ENCODE data around the gene PDLIM1.
A peak's percentile ranks its signal among the peaks of the same experiment; 100 is the strongest.
"Not testable (repeated sequence)": the region's sequence is repeated elsewhere in the genome, so short reads cannot be mapped to it uniquely, and the experiment has no call there.

The PDLIM1 gene

GRCh38 chr10:95211606-95212279 is 79.1 kb downstream of the PDLIM1 start:
- no peak overlapping the region for H3K4me3 ChIP-seq (ENCODE audit: low read length)
- H3F3A ChIP-seq (ENCODE audit: insufficient read depth, low read length) = no peaks in the 10 kb centered on the region
- H3K36me3 ChIP-seq (replicated peaks; ENCODE audit: insufficient read depth, low read length) = no peaks in the 10 kb centered on the region
- no peaks in the 10 kb centered on the region for H4K20me1 ChIP-seq (ENCODE audit: insufficient read depth, low read length)
- no peaks in the 10 kb centered on the region for H3K9me2 ChIP-seq (replicated peaks; ENCODE audit: insufficient read depth, low read length)
- no peak overlapping the region for H2AFZ ChIP-seq (ENCODE audit: low read length)
- no peaks in the 10 kb centered on the region for H3K9me3 ChIP-seq (replicated peaks; ENCODE audit: insufficient read depth, low read length)
- H3K79me2 ChIP-seq (ENCODE audit: low read length) = no peaks in the 10 kb centered on the region
- no peak overlapping the region for H3K27ac ChIP-seq (ENCODE audit: low read length)
- H3K27me3 ChIP-seq (replicated peaks; ENCODE audit: insufficient read depth, low read length) = no peaks in the 10 kb centered on the region
- no peak overlapping the region for H3K9ac ChIP-seq (ENCODE audit: low read length)
- no peak overlapping the region for H3K4me2 ChIP-seq (ENCODE audit: low read depth, low read length)
- no peak for TF ChIP-seq EZH2phosphoT487 (IDR thresholded peaks at IDR 0.05; ENCODE audit: low read length)
- no peak for TF ChIP-seq EZH2 (optimal IDR thresholded peaks at IDR 0.05; ENCODE audit: low read depth, low read length)
- TF ChIP-seq, protein P1, sequence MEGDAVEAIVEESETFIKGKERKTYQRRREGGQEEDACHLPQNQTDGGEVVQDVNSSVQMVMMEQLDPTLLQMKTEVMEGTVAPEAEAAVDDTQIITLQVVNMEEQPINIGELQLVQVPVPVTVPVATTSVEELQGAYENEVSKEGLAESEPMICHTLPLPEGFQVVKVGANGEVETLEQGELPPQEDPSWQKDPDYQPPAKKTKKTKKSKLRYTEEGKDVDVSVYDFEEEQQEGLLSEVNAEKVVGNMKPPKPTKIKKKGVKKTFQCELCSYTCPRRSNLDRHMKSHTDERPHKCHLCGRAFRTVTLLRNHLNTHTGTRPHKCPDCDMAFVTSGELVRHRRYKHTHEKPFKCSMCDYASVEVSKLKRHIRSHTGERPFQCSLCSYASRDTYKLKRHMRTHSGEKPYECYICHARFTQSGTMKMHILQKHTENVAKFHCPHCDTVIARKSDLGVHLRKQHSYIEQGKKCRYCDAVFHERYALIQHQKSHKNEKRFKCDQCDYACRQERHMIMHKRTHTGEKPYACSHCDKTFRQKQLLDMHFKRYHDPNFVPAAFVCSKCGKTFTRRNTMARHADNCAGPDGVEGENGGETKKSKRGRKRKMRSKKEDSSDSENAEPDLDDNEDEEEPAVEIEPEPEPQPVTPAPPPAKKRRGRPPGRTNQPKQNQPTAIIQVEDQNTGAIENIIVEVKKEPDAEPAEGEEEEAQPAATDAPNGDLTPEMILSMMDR (IDR thresholded peaks at IDR 0.05; ENCODE audit: low read length) = no peak
- no peak for DNase-seq
- H3K4me1 ChIP-seq (ENCODE audit: low read length) = no peaks in the 10 kb centered on the region

DNA sequence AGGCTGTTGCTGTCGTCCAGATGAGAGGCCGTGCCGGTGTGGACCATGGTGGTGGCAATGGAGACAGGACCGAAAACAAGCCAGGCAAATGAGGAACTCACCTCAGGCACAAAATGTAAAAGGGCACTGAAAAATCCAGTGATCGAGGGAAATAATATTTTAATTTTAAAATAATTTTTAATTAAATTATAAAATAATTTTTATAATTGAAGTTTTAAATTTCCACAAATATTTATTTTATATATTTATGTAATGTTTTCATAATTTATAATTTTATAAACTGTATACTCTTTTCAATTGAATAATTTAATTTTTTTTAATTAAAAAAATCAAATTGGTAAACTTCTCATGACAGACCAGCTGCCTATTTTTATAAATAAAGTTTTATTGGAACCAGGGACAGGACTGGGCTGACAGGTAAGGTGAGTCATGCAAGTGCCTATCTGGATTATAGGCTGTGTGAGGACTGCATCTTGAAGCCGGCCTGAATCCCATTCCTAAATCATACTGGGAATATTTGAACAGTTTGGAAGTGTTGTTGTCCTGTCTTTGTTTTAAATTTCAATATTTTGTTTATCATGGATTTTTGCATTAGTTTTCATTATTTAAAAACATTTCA is 81.2 kb downstream of the PDLIM1 start:
- Histone ChIP-seq H3K79me2 (ENCODE audit: low read length) (no peaks in the 10 kb centered on the region), H3F3A (ENCODE audit: insufficient read depth, low read length) (no peaks in the 10 kb centered on the region), H3K9me3 (replicated peaks; ENCODE audit: insufficient read depth, low read length) (no peaks in the 10 kb centered on the region), H2AFZ (ENCODE audit: low read length) (no peak overlapping the region), H3K27me3 (replicated peaks; ENCODE audit: insufficient read depth, low read length) (no peaks in the 10 kb centered on the region), H3K27ac (ENCODE audit: low read length) (no peak overlapping the region), H3K4me3 (ENCODE audit: low read length) (no peak overlapping the region), H3K36me3 (replicated peaks; ENCODE audit: insufficient read depth, low read length) (no peaks in the 10 kb centered on the region), H3K4me1 (ENCODE audit: low read length) (no peaks in the 10 kb centered on the region), H3K9ac (ENCODE audit: low read length) (no peak overlapping the region), H4K20me1 (ENCODE audit: insufficient read depth, low read length) (no peaks in the 10 kb centered on the region), H3K9me2 (replicated peaks; ENCODE audit: insufficient read depth, low read length) (no peaks in the 10 kb centered on the region), H3K4me2 (ENCODE audit: low read depth, low read length) (no peak overlapping the region)
- TF ChIP-seq, protein P1 (IDR thresholded peaks at IDR 0.05; ENCODE audit: low read length) = no peak
- TF ChIP-seq EZH2 (optimal IDR thresholded peaks at IDR 0.05; ENCODE audit: low read depth, low read length) (no peak), EZH2phosphoT487 (IDR thresholded peaks at IDR 0.05; ENCODE audit: low read length) (no peak)
- DNase-seq = no peak

- Histone ChIP-seq H3K9me2 (replicated peaks; ENCODE audit: insufficient read depth, low read length) (no peaks in the 10 kb centered on the region), H2AFZ (ENCODE audit: low read length) (peak overlapping the region; percentile 31; the same call in 1 of the 2 replicates), H3K9ac (ENCODE audit: low read length) (no peak overlapping the region), H3K27me3 (replicated peaks; ENCODE audit: insufficient read depth, low read length) (no peaks in the 10 kb centered on the region), H3K9me3 (replicated peaks; ENCODE audit: insufficient read depth, low read length) (no peaks in the 10 kb centered on the region), H4K20me1 (ENCODE audit: insufficient read depth, low read length) (no peaks in the 10 kb centered on the region), H3K27ac (ENCODE audit: low read length) (no peak overlapping the region), H3F3A (ENCODE audit: insufficient read depth, low read length) (no peaks in the 10 kb centered on the region), H3K4me3 (ENCODE audit: low read length) (no peak overlapping the region), H3K4me1 (ENCODE audit: low read length) (no peaks in the 10 kb centered on the region), H3K4me2 (ENCODE audit: low read depth, low read length) (no peak overlapping the region), H3K79me2 (ENCODE audit: low read length) (no peaks in the 10 kb centered on the region), H3K36me3 (replicated peaks; ENCODE audit: insufficient read depth, low read length) (no peaks in the 10 kb centered on the region)
- no peak for DNase-seq
- TF ChIP-seq EZH2phosphoT487 (IDR thresholded peaks at IDR 0.05; ENCODE audit: low read length) = no peak
- TF ChIP-seq, protein P1 (IDR thresholded peaks at IDR 0.05; ENCODE audit: low read length) = peak; percentile 26; the same call in 1 of the 2 replicates
- no peak for TF ChIP-seq EZH2 (optimal IDR thresholded peaks at IDR 0.05; ENCODE audit: low read depth, low read length)
Measured at GRCh38 chr10:95208702-95209391, 82.0 kb downstream of the PDLIM1 start.

DNA sequence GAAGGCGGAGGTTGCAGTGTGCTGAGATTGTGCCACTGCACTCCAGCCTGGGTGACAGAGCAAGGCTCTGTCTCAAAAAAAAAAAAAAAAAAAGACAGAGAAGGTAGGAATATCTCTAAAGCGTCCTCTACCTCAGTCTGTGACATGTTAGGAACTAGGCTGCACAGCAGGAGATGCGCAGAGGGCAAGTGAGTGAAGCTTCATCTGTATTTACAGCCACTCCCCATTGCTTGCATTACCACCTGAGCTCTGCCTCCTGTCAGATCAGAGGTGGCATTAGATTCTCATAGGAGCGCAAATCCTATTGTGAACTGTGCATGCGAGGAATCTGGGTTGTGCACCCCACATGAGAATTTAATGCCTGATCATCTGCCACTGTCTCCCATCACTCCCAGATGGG is 87.9 kb downstream of the PDLIM1 start:
- not testable (repeated sequence) for H3K9me3 ChIP-seq (replicated peaks; ENCODE audit: insufficient read depth, low read length); H3K9me2 ChIP-seq (replicated peaks; ENCODE audit: insufficient read depth, low read length); H3K79me2 ChIP-seq (ENCODE audit: low read length); H3K4me1 ChIP-seq (ENCODE audit: low read length); H3K27ac ChIP-seq (ENCODE audit: low read length); H3K9ac ChIP-seq (ENCODE audit: low read length); H4K20me1 ChIP-seq (ENCODE audit: insufficient read depth, low read length); H3F3A ChIP-seq (ENCODE audit: insufficient read depth, low read length); DNase-seq; H2AFZ ChIP-seq (ENCODE audit: low read length); H3K4me3 ChIP-seq (ENCODE audit: low read length); H3K4me2 ChIP-seq (ENCODE audit: low read depth, low read length); H3K27me3 ChIP-seq (replicated peaks; ENCODE audit: insufficient read depth, low read length); H3K36me3 ChIP-seq (replicated peaks; ENCODE audit: insufficient read depth, low read length)
